GM13977 (cell line): ENCODE measurements around the gene MAT1A.
"Not testable (repeated sequence)": the region's sequence is repeated elsewhere in the genome, so short reads cannot be mapped to it uniquely, and the experiment has no call there.

ENCODE experiments used
- DNase-seq: peaks from one replicate; pipeline ENCODE4 v3.0.0; 2012; ENCODE audit warnings: low spot score
- CTCF ChIP-seq: IDR thresholded peaks from 2 replicates; pipeline ENCODE4 v1.5.1; 2012; ENCODE audit warnings: mild to moderate bottlenecking, control low read depth; ENCODE audit not compliant: insufficient read depth; ENCODE audit errors: extremely low read depth, missing control alignments
- in situ Hi-C: fragments of 300-500 bp; cut with MboI; formaldehyde crosslinking; loops from one replicate; pipeline ENCODE4 v1.12.0; 2022; ENCODE audit warnings: low sequenced_read_pairs, low pct_unique_long_range_greater_than_20kb, mixed read lengths, inconsistent platforms; ENCODE audit not compliant: unreplicated experiment

MAT1A gene

GRCh38 chr10:80260295-80261243 is 28.9 kb downstream of the MAT1A start:
- peak; percentile 55 for DNase-seq
- TF ChIP-seq CTCF: peak; percentile 86
- in situ Hi-C loops: no loop called here

- no peak for TF ChIP-seq CTCF
- in situ Hi-C loops: no loop called here
Measured at GRCh38 chr10:80259405-80259871, 30.0 kb downstream of the MAT1A start.

GRCh38 chr10:80256798-80257197 is 32.7 kb downstream of the MAT1A start:
- DNase-seq, in situ Hi-C loops: not testable (repeated sequence)
- TF ChIP-seq CTCF: peak; percentile 42

More at GRCh38 chr10:80259405-80259871, 30.0 kb downstream of the MAT1A start:
- no peak for DNase-seq

GRCh38 chr10:80254726-80255125 is 34.7 kb downstream of the MAT1A start:
- in situ Hi-C loops: not testable (repeated sequence)

GRCh38 chr10:80253963-80254271 is 35.5 kb downstream of the MAT1A start:
- in situ Hi-C loops, DNase-seq: not testable (repeated sequence)

More at GRCh38 chr10:80254726-80255125, 34.7 kb downstream of the MAT1A start:
- DNase-seq: not testable (repeated sequence)

- no peak for TF ChIP-seq CTCF
- in situ Hi-C loops: no loop called here
- no peak for DNase-seq
Measured at GRCh38 chr10:80253266-80253962, 36.0 kb downstream of the MAT1A start.

- in situ Hi-C loops: no loop called here
- no peak for DNase-seq
Measured at GRCh38 chr10:80252296-80252887, 37.1 kb downstream of the MAT1A start.

GRCh38 chr10:80251703-80252280 is 37.7 kb downstream of the MAT1A start:
- DNase-seq, in situ Hi-C loops: not testable (repeated sequence)

More at GRCh38 chr10:80252296-80252887, 37.1 kb downstream of the MAT1A start:
- no peak for TF ChIP-seq CTCF

- in situ Hi-C loops, DNase-seq: not testable (repeated sequence)
Measured at GRCh38 chr10:80250399-80250798, 39.1 kb downstream of the MAT1A start.

- in situ Hi-C loops, DNase-seq: not testable (repeated sequence)
Measured at GRCh38 chr10:80249906-80250305, 39.6 kb downstream of the MAT1A start.

- in situ Hi-C loops, DNase-seq: not testable (repeated sequence)
Measured at GRCh38 chr10:80247611-80248010, 41.8 kb downstream of the MAT1A start.
